Measurements from ENCODE around the gene PMM1. TPM values are rescaled to one million over a fixed set of nuclear protein-coding genes. Genes with fewer than 3 reads are reported as not detected.

Gene PMM1
- total RNA-seq, 1 donor, result 15.6 TPM

DNA sequence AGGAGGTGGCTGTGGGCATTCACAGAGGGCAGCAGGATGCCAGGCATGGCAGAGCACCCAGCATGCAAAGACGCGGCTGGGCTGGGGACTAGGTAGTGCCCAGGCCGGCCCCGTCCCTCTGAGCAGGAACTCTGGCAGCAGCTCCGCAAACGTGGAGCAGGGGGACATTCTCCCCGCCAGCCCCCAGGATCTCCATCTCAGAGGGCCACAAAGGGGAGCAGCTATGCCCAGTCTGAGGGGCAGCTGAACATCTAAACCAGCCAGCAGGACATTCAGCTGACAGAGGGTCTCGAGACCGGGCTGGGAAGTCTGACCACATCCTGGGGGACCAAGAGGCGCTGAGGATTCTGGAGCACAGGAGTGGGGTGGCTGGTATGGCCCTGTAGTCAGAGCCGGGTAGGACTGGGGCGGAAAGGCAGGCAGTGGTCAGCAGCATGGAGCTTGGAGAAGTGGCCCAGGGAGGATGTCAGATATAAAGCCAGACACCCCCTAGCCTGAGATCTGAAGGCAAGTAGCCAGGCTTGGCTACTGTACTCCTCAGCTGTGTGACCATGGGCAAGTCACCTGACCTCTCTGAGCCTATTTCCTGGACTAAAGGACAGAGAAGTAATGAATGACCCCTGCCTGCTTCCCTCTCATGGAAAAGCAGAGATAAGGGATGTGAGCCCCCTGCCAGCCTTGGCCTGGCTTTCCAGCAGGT is 10.2 kb downstream of the PMM1 start:
- no peaks in the 10 kb centered on the region for H3K4me1 ChIP-seq (ENCODE audit: insufficient read depth, low read length)
- H3K4me3 ChIP-seq (ENCODE audit: insufficient read depth, low read length), result no peak overlapping the region
- peaks cover under 1% of the 10 kb centered on the region for H4K20me1 ChIP-seq (ENCODE audit: insufficient read depth, low read length)
- H2AFZ ChIP-seq (ENCODE audit: low read length), result no peak overlapping the region
- peaks cover 58% of the 10 kb centered on the region for H3K36me3 ChIP-seq (ENCODE audit: insufficient read depth, low read length)
- H3K4me2 ChIP-seq (ENCODE audit: insufficient read depth, low read length), result no peak overlapping the region
- H3K27me3 ChIP-seq (ENCODE audit: insufficient read depth, low read length), result no peaks in the 10 kb centered on the region
- H3K9me3 ChIP-seq (ENCODE audit: low read depth, low read length), result no peaks in the 10 kb centered on the region
- TF ChIP-seq, protein P1, sequence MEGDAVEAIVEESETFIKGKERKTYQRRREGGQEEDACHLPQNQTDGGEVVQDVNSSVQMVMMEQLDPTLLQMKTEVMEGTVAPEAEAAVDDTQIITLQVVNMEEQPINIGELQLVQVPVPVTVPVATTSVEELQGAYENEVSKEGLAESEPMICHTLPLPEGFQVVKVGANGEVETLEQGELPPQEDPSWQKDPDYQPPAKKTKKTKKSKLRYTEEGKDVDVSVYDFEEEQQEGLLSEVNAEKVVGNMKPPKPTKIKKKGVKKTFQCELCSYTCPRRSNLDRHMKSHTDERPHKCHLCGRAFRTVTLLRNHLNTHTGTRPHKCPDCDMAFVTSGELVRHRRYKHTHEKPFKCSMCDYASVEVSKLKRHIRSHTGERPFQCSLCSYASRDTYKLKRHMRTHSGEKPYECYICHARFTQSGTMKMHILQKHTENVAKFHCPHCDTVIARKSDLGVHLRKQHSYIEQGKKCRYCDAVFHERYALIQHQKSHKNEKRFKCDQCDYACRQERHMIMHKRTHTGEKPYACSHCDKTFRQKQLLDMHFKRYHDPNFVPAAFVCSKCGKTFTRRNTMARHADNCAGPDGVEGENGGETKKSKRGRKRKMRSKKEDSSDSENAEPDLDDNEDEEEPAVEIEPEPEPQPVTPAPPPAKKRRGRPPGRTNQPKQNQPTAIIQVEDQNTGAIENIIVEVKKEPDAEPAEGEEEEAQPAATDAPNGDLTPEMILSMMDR (IDR thresholded peaks at IDR 0.05; ENCODE audit: extremely low read depth, low read depth, low read length), result no peak
- DNase-seq (ENCODE audit: insufficient read length, low spot score, missing footprints), result peak; percentile 80
- no peak overlapping the region for H3K27ac ChIP-seq (ENCODE audit: low read depth, low read length)
- peaks cover 3% of the 10 kb centered on the region for H3K79me2 ChIP-seq (ENCODE audit: insufficient read depth, low read length)

DNA sequence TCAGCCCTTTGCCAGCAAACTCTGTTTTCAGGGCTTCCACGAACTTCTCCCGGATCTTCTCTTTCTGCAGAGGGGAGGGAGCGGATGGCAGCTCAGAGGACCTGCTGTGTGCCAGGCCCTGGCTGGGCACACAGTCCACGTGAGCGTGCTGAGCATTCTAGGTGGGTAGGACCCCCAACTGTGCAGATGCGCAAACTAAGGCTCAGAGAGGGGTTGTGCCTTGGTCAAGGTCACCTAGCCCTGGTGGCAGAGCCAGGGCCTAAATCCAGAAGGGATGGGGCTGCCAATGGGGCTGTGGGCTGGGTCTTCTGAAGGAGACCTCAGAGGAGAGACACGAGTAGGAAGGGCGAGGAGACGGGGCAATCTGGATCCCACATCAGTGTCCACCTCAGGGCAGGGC is 10.8 kb downstream of the PMM1 start:
- H3K4me2 ChIP-seq (ENCODE audit: insufficient read depth, low read length), result no peak overlapping the region
- DNase-seq (ENCODE audit: insufficient read length, low spot score, missing footprints), result no peak
- no peak overlapping the region for H2AFZ ChIP-seq (ENCODE audit: low read length)
- TF ChIP-seq, protein P1 (IDR thresholded peaks at IDR 0.05; ENCODE audit: extremely low read depth, low read depth, low read length), result no peak
- H3K4me3 ChIP-seq (ENCODE audit: insufficient read depth, low read length), result no peak overlapping the region
- H3K27me3 ChIP-seq (ENCODE audit: insufficient read depth, low read length), result no peaks in the 10 kb centered on the region
- H3K4me1 ChIP-seq (ENCODE audit: insufficient read depth, low read length), result no peaks in the 10 kb centered on the region
- no peaks in the 10 kb centered on the region for H4K20me1 ChIP-seq (ENCODE audit: insufficient read depth, low read length)
- no peak overlapping the region for H3K27ac ChIP-seq (ENCODE audit: low read depth, low read length)
- no peaks in the 10 kb centered on the region for H3K79me2 ChIP-seq (ENCODE audit: insufficient read depth, low read length)
- peaks cover 52% of the 10 kb centered on the region for H3K36me3 ChIP-seq (ENCODE audit: insufficient read depth, low read length)
- no peaks in the 10 kb centered on the region for H3K9me3 ChIP-seq (ENCODE audit: low read depth, low read length)

DNA sequence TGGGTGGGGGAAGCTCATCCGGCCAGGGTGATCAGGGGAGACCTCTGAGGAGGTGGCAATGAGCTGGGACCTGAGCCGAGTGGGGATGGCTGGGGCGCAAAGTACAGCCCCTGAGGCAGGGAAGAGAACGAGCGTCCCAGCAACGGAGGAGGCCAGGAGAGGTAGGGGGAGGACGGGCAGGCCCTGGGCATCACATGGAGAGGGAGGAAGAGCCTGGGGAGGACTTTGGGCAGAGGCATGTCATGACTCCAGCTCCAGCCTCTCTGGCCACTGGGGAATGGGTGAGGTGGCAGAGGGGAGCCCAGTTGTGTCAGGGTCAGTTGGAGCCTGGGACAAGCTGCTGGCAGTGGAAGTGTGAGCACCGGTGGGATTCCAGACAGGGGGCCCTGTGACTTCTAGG is 11.5 kb downstream of the PMM1 start:
- Histone ChIP-seq H3K4me2 (ENCODE audit: insufficient read depth, low read length) (no peak overlapping the region), H3K79me2 (ENCODE audit: insufficient read depth, low read length) (no peaks in the 10 kb centered on the region), H3K9me3 (ENCODE audit: low read depth, low read length) (no peaks in the 10 kb centered on the region), H3K27me3 (ENCODE audit: insufficient read depth, low read length) (no peaks in the 10 kb centered on the region), H3K4me1 (ENCODE audit: insufficient read depth, low read length) (no peaks in the 10 kb centered on the region), H2AFZ (ENCODE audit: low read length) (no peak overlapping the region), H3K36me3 (ENCODE audit: insufficient read depth, low read length) (peaks cover 47% of the 10 kb centered on the region), H3K4me3 (ENCODE audit: insufficient read depth, low read length) (no peak overlapping the region), H4K20me1 (ENCODE audit: insufficient read depth, low read length) (no peaks in the 10 kb centered on the region), H3K27ac (ENCODE audit: low read depth, low read length) (no peak overlapping the region)
- TF ChIP-seq, protein P1 (IDR thresholded peaks at IDR 0.05; ENCODE audit: extremely low read depth, low read depth, low read length), result no peak
- DNase-seq (ENCODE audit: insufficient read length, low spot score, missing footprints), result peak; percentile 53

DNA sequence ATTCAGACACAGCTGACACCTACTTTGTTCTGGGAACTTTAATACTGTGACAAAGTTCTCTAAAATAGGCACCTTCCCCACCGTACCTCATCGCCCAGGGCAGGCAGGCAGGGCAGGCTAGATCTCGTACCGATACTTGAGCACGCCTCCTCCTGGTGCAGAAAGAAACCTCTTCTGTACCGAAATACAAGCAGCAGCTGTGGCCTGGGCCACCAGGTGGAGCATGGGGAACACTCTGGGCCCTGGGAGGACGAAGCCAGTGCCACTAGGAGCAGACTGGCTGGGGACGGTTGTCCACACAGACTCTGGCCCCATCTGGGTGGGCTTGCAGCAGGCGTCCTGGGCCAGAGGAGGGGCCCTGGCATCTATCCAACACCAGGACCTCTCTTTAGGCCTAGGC is 12.8 kb downstream of the PMM1 start:
- no peak overlapping the region for H2AFZ ChIP-seq (ENCODE audit: low read length)
- H3K4me2 ChIP-seq (ENCODE audit: insufficient read depth, low read length), result no peak overlapping the region
- TF ChIP-seq, protein P1 (IDR thresholded peaks at IDR 0.05; ENCODE audit: extremely low read depth, low read depth, low read length), result peak; percentile 60
- DNase-seq (ENCODE audit: insufficient read length, low spot score, missing footprints), result peak; percentile 93
- no peaks in the 10 kb centered on the region for H4K20me1 ChIP-seq (ENCODE audit: insufficient read depth, low read length)
- H3K9me3 ChIP-seq (ENCODE audit: low read depth, low read length), result no peaks in the 10 kb centered on the region
- H3K79me2 ChIP-seq (ENCODE audit: insufficient read depth, low read length), result no peaks in the 10 kb centered on the region
- H3K27ac ChIP-seq (ENCODE audit: low read depth, low read length), result no peak overlapping the region
- H3K4me1 ChIP-seq (ENCODE audit: insufficient read depth, low read length), result no peaks in the 10 kb centered on the region
- no peak overlapping the region for H3K4me3 ChIP-seq (ENCODE audit: insufficient read depth, low read length)
- no peaks in the 10 kb centered on the region for H3K27me3 ChIP-seq (ENCODE audit: insufficient read depth, low read length)
- H3K36me3 ChIP-seq (ENCODE audit: insufficient read depth, low read length), result peaks cover 36% of the 10 kb centered on the region

All from osteoblast (primary cell).